SK-N-SH (cell line): Measurements from ENCODE around the gene TCIRG1.

Source experiments
- CHD2 ChIP-seq: fragments of 150-350 bp; IDR thresholded peaks from 2 replicates; pipeline ENCODE4 v1.6.1; 2018; ENCODE audit warnings: low read length; ENCODE audit not compliant: partially characterized antibody
- EZH2phosphoT487 ChIP-seq: fragments of 200-600 bp; sonication (generic); IDR thresholded peaks from 2 replicates; pipeline ENCODE4 v1.6.1; 2017; ENCODE audit warnings: low read depth, mixed run types, mild to moderate bottlenecking, antibody characterized with exemption, moderate library complexity, borderline replicate concordance
- GABPA ChIP-seq: IDR thresholded peaks from 2 replicates; pipeline ENCODE4 v1.4.0; 2012; ENCODE audit warnings: low read depth, mild to moderate bottlenecking
- POLR2AphosphoS5 ChIP-seq: IDR thresholded peaks from 2 replicates; pipeline ENCODE4 v1.6.1; 2012; ENCODE audit warnings: low read depth, low read length
- RAD21 ChIP-seq: IDR thresholded peaks from 2 replicates; pipeline ENCODE4 v1.6.1; 2012; ENCODE audit warnings: mild to moderate bottlenecking, low read length
- TAF1 ChIP-seq: IDR thresholded peaks from 2 replicates; pipeline ENCODE4 v1.6.1; 2012; ENCODE audit warnings: low read depth, mild to moderate bottlenecking, low read length, moderate library complexity, borderline replicate concordance
- TEAD4 ChIP-seq: IDR thresholded peaks from 2 replicates; pipeline ENCODE4 v1.4.0; 2012; ENCODE audit warnings: mild to moderate bottlenecking, borderline replicate concordance; ENCODE audit not compliant: insufficient read depth
- YY1 ChIP-seq: IDR thresholded peaks from 2 replicates; pipeline ENCODE4 v1.4.0; 2012; ENCODE audit warnings: low read depth, mild to moderate bottlenecking
- TF ChIP-seq, protein P1 (sequence below): fragments of 200-600 bp; sonication (generic); IDR thresholded peaks from 2 replicates; pipeline ENCODE4 v1.6.1; 2017; ENCODE audit warnings: antibody characterized with exemption, mild to moderate bottlenecking, moderate library complexity
- TF ChIP-seq, protein P2 (sequence below): IDR thresholded peaks from 2 replicates; pipeline ENCODE4; 2012
- TF ChIP-seq, protein P3 (sequence below): IDR thresholded peaks from 2 replicates; pipeline ENCODE4 v1.6.1; 2012; ENCODE audit warnings: mild to moderate bottlenecking, low read depth, low read length, moderate library complexity

DNA sequence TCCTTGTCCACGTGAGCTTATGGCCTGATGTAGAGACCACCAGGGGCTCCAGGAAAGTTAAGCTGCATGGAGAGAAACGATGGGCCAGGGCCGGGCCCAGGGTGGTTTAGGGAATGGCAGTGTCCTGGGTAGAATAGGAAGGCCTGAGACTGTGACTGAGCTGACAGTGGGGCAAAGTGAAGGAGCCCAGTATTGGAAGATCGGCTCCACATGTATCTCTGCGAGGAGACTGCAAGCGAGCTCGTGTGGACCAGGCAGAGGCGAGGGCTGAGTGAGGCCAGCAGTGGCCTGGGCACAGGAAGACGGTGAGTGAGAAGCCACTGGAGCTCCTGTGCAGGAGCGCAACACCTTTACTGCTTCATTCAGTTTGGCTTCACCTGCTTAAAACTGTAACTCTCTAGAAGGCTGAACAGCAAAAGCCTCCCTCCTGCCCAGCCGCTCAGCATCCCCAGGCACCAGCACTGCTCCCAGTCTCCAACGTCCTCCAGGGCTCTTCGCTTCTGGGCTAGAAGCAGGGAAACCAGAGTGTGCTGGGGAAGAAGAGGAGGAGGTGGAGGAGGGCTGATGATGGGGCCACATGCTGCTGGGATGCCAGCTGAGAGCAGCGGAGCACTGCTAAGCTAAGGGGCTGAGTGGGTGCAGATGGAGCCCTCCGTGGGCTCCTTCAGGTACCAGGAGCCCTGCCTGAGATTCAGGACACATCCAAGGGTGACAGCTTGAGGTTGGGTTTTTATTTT is 13.5 kb downstream of the TCIRG1 start:
- TF ChIP-seq GABPA (no peak), YY1 (no peak), POLR2AphosphoS5 (no peak), EZH2phosphoT487 (no peak), RAD21 (no peak), TEAD4 (no peak), TAF1 (no peak), CHD2 (no peak)
- TF ChIP-seq, protein P1, sequence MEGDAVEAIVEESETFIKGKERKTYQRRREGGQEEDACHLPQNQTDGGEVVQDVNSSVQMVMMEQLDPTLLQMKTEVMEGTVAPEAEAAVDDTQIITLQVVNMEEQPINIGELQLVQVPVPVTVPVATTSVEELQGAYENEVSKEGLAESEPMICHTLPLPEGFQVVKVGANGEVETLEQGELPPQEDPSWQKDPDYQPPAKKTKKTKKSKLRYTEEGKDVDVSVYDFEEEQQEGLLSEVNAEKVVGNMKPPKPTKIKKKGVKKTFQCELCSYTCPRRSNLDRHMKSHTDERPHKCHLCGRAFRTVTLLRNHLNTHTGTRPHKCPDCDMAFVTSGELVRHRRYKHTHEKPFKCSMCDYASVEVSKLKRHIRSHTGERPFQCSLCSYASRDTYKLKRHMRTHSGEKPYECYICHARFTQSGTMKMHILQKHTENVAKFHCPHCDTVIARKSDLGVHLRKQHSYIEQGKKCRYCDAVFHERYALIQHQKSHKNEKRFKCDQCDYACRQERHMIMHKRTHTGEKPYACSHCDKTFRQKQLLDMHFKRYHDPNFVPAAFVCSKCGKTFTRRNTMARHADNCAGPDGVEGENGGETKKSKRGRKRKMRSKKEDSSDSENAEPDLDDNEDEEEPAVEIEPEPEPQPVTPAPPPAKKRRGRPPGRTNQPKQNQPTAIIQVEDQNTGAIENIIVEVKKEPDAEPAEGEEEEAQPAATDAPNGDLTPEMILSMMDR = no peak
- TF ChIP-seq, protein P2, sequence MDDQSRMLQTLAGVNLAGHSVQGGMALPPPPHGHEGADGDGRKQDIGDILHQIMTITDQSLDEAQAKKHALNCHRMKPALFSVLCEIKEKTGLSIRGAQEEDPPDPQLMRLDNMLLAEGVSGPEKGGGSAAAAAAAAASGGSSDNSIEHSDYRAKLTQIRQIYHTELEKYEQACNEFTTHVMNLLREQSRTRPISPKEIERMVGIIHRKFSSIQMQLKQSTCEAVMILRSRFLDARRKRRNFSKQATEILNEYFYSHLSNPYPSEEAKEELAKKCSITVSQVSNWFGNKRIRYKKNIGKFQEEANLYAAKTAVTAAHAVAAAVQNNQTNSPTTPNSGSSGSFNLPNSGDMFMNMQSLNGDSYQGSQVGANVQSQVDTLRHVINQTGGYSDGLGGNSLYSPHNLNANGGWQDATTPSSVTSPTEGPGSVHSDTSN = no peak
- TF ChIP-seq, protein P3, sequence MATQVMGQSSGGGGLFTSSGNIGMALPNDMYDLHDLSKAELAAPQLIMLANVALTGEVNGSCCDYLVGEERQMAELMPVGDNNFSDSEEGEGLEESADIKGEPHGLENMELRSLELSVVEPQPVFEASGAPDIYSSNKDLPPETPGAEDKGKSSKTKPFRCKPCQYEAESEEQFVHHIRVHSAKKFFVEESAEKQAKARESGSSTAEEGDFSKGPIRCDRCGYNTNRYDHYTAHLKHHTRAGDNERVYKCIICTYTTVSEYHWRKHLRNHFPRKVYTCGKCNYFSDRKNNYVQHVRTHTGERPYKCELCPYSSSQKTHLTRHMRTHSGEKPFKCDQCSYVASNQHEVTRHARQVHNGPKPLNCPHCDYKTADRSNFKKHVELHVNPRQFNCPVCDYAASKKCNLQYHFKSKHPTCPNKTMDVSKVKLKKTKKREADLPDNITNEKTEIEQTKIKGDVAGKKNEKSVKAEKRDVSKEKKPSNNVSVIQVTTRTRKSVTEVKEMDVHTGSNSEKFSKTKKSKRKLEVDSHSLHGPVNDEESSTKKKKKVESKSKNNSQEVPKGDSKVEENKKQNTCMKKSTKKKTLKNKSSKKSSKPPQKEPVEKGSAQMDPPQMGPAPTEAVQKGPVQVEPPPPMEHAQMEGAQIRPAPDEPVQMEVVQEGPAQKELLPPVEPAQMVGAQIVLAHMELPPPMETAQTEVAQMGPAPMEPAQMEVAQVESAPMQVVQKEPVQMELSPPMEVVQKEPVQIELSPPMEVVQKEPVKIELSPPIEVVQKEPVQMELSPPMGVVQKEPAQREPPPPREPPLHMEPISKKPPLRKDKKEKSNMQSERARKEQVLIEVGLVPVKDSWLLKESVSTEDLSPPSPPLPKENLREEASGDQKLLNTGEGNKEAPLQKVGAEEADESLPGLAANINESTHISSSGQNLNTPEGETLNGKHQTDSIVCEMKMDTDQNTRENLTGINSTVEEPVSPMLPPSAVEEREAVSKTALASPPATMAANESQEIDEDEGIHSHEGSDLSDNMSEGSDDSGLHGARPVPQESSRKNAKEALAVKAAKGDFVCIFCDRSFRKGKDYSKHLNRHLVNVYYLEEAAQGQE = no peak
